NCI-H774 (cell line): Measurements from ENCODE around the gene ZNF569.
A peak's percentile ranks its signal among the peaks of the same experiment; 100 is the strongest.
"Not testable (repeated sequence)": the region's sequence is repeated elsewhere in the genome, so short reads cannot be mapped to it uniquely, and the experiment has no call there.

ENCODE experiments used
- DNase-seq: peaks from one replicate; lab custom pipeline; 2025; lab: John Stamatoyannopoulos, UW

ZNF569 gene

GRCh38 chr19:37466798-37467607, at the start of gene ZNF569:
TSS of gene ZNF569 (minus strand) at chr19:37467444. CDS start at chr19:37444921, 22,523 bp downstream.
- peak; percentile 91 for DNase-seq

GRCh38 chr19:37513397-37513796, 46.2 kb upstream of the ZNF569 start:
- DNase-seq: no peak

- no peak for DNase-seq
Observed at GRCh38 chr19:37511821-37512220, 44.6 kb upstream of the ZNF569 start.

- DNase-seq: no peak
Observed at GRCh38 chr19:37511186-37511585, 43.9 kb upstream of the ZNF569 start.

- no peak for DNase-seq
Observed at GRCh38 chr19:37507167-37507464, 39.9 kb upstream of the ZNF569 start.

- peak; percentile 75 for DNase-seq
Observed at GRCh38 chr19:37506387-37507166, 39.3 kb upstream of the ZNF569 start, which contains the start of gene ZNF793. TSS of gene ZNF793 (plus strand) at chr19:37506939. CDS start at chr19:37523440, 16,501 bp downstream.

GRCh38 chr19:37505958-37506386, 38.7 kb upstream of the ZNF569 start:
- DNase-seq: peak; percentile 6

GRCh38 chr19:37492213-37492612, 25.0 kb upstream of the ZNF569 start:
- DNase-seq: no peak

- no peak for DNase-seq
Observed at GRCh38 chr19:37484406-37485168, 17.3 kb upstream of the ZNF569 start.

GRCh38 chr19:37472165-37472564, 4.9 kb upstream of the ZNF569 start:
- DNase-seq: no peak

- no peak for DNase-seq
Observed at GRCh38 chr19:37470216-37470615, 3.0 kb upstream of the ZNF569 start.

GRCh38 chr19:37468961-37469777, 1.9 kb upstream of the ZNF569 start, which contains the start of gene ZNF570:
TSS of gene ZNF570 (plus strand) at chr19:37469356. CDS start at chr19:37470355, 999 bp downstream.
- peak; percentile 80 for DNase-seq

- no peak for DNase-seq
Observed at GRCh38 chr19:37467608-37468090, 405 bp upstream of the ZNF569 start.

- DNase-seq: no peak
Observed at GRCh38 chr19:37466277-37466797, 907 bp downstream of the ZNF569 start.

- no peak for DNase-seq
Observed at GRCh38 chr19:37452500-37453245, 14.6 kb downstream of the ZNF569 start.

- DNase-seq: no peak
Observed at GRCh38 chr19:37413313-37414084, 53.7 kb downstream of the ZNF569 start.

GRCh38 chr19:37412700-37413099, 54.5 kb downstream of the ZNF569 start:
- no peak for DNase-seq

GRCh38 chr19:37406140-37406846, 61.0 kb downstream of the ZNF569 start:
- DNase-seq: not testable (repeated sequence)

- DNase-seq: no peak
Observed at GRCh38 chr19:37403403-37403802, 63.8 kb downstream of the ZNF569 start.
